GM23338 (cell line): Measurements from ENCODE around the gene MBOAT1. TPM values are rescaled to one million over a fixed set of nuclear protein-coding genes. Genes with fewer than 3 reads are reported as not detected.

ENCODE experiments used
- ATAC-seq: fragments of 200-7000 bp; cut with Tn5 transposase; 3 replicates; pipeline ENCODE4 v1.9.1; 2020
- DNase-seq: peaks from one replicate; pipeline ENCODE4 v3.0.0-alpha.2; 2015; ENCODE audit warnings: low spot score
- H2AFZ ChIP-seq: fragments of 200-600 bp; sonication (generic); 2 replicates; pipeline ENCODE4 v1.8.0; 2016; ENCODE audit warnings: antibody characterized with exemption, mild to moderate bottlenecking, moderate library complexity
- H3F3A ChIP-seq: fragments of 200-600 bp; sonication (generic); replicated peaks from 2 replicates; pipeline ENCODE4 v1.8.0; 2017; ENCODE audit warnings: antibody characterized with exemption, mixed run types, low read depth
- H3K27ac ChIP-seq: fragments of 200-600 bp; sonication (generic); 2 replicates; pipeline ENCODE4 v1.6.1; 2016; ENCODE audit warnings: low read depth
- H3K27me3 ChIP-seq: fragments of 200-600 bp; sonication (generic); 2 replicates; pipeline ENCODE4 v1.8.0; 2016; ENCODE audit warnings: mild to moderate bottlenecking, mixed run types, moderate library complexity; ENCODE audit not compliant: insufficient read depth
- H3K36me3 ChIP-seq: fragments of 200-600 bp; sonication (generic); 2 replicates; pipeline ENCODE4 v1.8.0; 2016; ENCODE audit warnings: mild to moderate bottlenecking; ENCODE audit not compliant: insufficient read depth
- H3K4me1 ChIP-seq: fragments of 200-600 bp; sonication (generic); 2 replicates; pipeline ENCODE4 v1.8.0; 2016; ENCODE audit warnings: mild to moderate bottlenecking, moderate library complexity; ENCODE audit not compliant: insufficient read depth
- H3K4me2 ChIP-seq: fragments of 200-600 bp; sonication (generic); 2 replicates; pipeline ENCODE4 v1.7.1; 2017; ENCODE audit warnings: mixed run types
- H3K4me3 ChIP-seq: fragments of 200-600 bp; sonication (generic); 2 replicates; pipeline ENCODE4 v1.6.1; 2016; ENCODE audit warnings: mixed run types
- H3K79me2 ChIP-seq: fragments of 200-600 bp; sonication (generic); replicated peaks from 2 replicates; pipeline ENCODE4 v1.8.0; 2017; ENCODE audit warnings: mild to moderate bottlenecking; ENCODE audit not compliant: insufficient read depth
- H3K9me2 ChIP-seq: fragments of 200-600 bp; sonication (generic); 2 replicates; pipeline ENCODE4 v1.8.0; 2017; ENCODE audit not compliant: insufficient read depth
- H4K20me1 ChIP-seq: fragments of 200-600 bp; sonication (generic); replicated peaks from 2 replicates; pipeline ENCODE4 v1.8.0; 2017; ENCODE audit warnings: mild to moderate bottlenecking; ENCODE audit not compliant: insufficient read depth
- H3K27ac Mint-ChIP-seq: 2 replicates; pipeline ENCODE4 v1.8.0; 2020; ENCODE audit warnings: inconsistent platforms, mild to moderate bottlenecking, moderate library complexity, mixed read lengths
- H3K27me3 Mint-ChIP-seq: 3 replicates; pipeline ENCODE4 v1.8.0; 2022; ENCODE audit warnings: low read depth, mild to moderate bottlenecking, moderate library complexity, mixed read lengths, inconsistent platforms; ENCODE audit not compliant: insufficient read depth, poor library complexity
- H3K36me3 Mint-ChIP-seq: 3 replicates; pipeline ENCODE4 v1.8.0; 2021; ENCODE audit warnings: low read depth, mild to moderate bottlenecking, inconsistent platforms, moderate library complexity, mixed read lengths
- H3K4me1 Mint-ChIP-seq: 3 replicates; pipeline ENCODE4 v1.8.0; 2020; ENCODE audit warnings: mild to moderate bottlenecking, inconsistent platforms, mixed read lengths
- H3K4me3 Mint-ChIP-seq: 3 replicates; pipeline ENCODE4 v1.8.0; 2021; ENCODE audit warnings: moderate library complexity, mild to moderate bottlenecking, inconsistent platforms, mixed read lengths
- H3K9me3 Mint-ChIP-seq: 3 replicates; pipeline ENCODE4 v1.8.0; 2020; ENCODE audit warnings: moderate library complexity, mild to moderate bottlenecking, inconsistent platforms, mixed read lengths
- EZH2 ChIP-seq: fragments of 200-600 bp; sonication (generic); IDR thresholded peaks from one replicate; pipeline ENCODE4 v1.8.0; 2017; ENCODE audit warnings: antibody characterized with exemption, mild to moderate bottlenecking, low read depth; ENCODE audit not compliant: unreplicated experiment
- JUNB ChIP-seq: IDR thresholded peaks from one replicate; pipeline ENCODE4 v1.6.1; 2016; ENCODE audit warnings: antibody characterized with exemption; ENCODE audit not compliant: unreplicated experiment
- NANOG ChIP-seq: IDR thresholded peaks from 2 replicates; pipeline ENCODE4 v1.6.1; 2016; ENCODE audit warnings: antibody characterized with exemption, borderline replicate concordance
- POLR2AphosphoS5 ChIP-seq: IDR thresholded peaks from 2 replicates; pipeline ENCODE4 v1.6.1; 2016; ENCODE audit warnings: antibody characterized with exemption, low read depth
- STAT1 ChIP-seq: IDR thresholded peaks from one replicate; pipeline ENCODE4 v1.6.1; 2016; ENCODE audit warnings: antibody characterized with exemption; ENCODE audit not compliant: unreplicated experiment
- ZNF331 ChIP-seq: fragments of 250-450 bp; sonication (Bioruptor Pico); IDR thresholded peaks from 2 replicates; pipeline ENCODE4 v1.5.0; 2020; ENCODE audit warnings: low read depth, mild to moderate bottlenecking, moderate library complexity
- polyA plus RNA-seq: library from polyadenylated mRNA; unstranded; fragments of >200 nt; fragmentation: Nextera tagmentation; extraction: Ambion mirVana; gene quantifications from 2 replicates; pipeline ENCODE4 v1.2.1, GENCODE V29; 2016
- total RNA-seq: library from RNA; depleted of rRNA; stranded (reverse); fragments of >200 nt; shearing (Covaris generic); gene quantifications from 2 replicates; pipeline ENCODE4 v1.2.3, GENCODE V29; 2014
- TF ChIP-seq, protein P1 (sequence below): IDR thresholded peaks from one replicate; pipeline ENCODE4 v1.6.1; 2018; ENCODE audit warnings: antibody characterized with exemption; ENCODE audit not compliant: unreplicated experiment
- TF ChIP-seq, protein P2 (sequence below): IDR thresholded peaks from 2 replicates; pipeline ENCODE4 v1.6.1; 2016; ENCODE audit warnings: antibody characterized with exemption
- TF ChIP-seq, protein P3 (sequence below), 2 experiments: fragments of 200-600 bp in 1 of 2; sonication (generic) in 1 of 2; conservative IDR thresholded peaks; 2 replicates each; pipeline versions ENCODE4 v1.5.1 to v1.6.1; 2016 to 2017; ENCODE audit warnings: antibody characterized with exemption in 2 of 2, low read depth in 2 of 2, mild to moderate bottlenecking in 2 of 2, moderate library complexity in 1 of 2
- TF ChIP-seq, protein P4 (sequence below): fragments of 250-450 bp; sonication (Bioruptor Pico); IDR thresholded peaks from 2 replicates; pipeline ENCODE4 v1.5.0; 2020; ENCODE audit warnings: mild to moderate bottlenecking, moderate library complexity

The MBOAT1 gene
- total and polyA plus RNA-seq, 2 experiments from 2014 or later, result 3.8 to 18.6 TPM

DNA sequence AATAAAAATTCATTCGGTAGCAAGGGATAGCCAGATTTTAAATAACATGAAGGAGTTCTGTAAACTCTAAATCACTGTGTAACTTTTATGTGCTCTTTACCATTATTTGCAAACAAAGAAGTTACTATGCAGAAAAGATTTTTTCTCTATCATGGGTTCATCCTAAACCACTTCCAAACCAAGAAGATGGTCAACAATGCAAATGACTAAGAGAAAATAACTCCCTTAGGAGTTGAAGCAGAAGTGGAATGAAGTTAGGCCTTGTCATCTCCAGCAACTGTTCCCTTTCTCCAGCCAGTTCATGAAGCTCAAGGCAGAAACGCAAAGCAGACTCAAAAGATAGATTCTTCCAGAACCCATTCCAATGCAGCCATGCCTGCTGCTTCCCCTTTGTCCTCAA, 66.0 kb downstream of the MBOAT1 start (continued):
- TF ChIP-seq, protein P1, sequence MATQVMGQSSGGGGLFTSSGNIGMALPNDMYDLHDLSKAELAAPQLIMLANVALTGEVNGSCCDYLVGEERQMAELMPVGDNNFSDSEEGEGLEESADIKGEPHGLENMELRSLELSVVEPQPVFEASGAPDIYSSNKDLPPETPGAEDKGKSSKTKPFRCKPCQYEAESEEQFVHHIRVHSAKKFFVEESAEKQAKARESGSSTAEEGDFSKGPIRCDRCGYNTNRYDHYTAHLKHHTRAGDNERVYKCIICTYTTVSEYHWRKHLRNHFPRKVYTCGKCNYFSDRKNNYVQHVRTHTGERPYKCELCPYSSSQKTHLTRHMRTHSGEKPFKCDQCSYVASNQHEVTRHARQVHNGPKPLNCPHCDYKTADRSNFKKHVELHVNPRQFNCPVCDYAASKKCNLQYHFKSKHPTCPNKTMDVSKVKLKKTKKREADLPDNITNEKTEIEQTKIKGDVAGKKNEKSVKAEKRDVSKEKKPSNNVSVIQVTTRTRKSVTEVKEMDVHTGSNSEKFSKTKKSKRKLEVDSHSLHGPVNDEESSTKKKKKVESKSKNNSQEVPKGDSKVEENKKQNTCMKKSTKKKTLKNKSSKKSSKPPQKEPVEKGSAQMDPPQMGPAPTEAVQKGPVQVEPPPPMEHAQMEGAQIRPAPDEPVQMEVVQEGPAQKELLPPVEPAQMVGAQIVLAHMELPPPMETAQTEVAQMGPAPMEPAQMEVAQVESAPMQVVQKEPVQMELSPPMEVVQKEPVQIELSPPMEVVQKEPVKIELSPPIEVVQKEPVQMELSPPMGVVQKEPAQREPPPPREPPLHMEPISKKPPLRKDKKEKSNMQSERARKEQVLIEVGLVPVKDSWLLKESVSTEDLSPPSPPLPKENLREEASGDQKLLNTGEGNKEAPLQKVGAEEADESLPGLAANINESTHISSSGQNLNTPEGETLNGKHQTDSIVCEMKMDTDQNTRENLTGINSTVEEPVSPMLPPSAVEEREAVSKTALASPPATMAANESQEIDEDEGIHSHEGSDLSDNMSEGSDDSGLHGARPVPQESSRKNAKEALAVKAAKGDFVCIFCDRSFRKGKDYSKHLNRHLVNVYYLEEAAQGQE, result no peak

DNA sequence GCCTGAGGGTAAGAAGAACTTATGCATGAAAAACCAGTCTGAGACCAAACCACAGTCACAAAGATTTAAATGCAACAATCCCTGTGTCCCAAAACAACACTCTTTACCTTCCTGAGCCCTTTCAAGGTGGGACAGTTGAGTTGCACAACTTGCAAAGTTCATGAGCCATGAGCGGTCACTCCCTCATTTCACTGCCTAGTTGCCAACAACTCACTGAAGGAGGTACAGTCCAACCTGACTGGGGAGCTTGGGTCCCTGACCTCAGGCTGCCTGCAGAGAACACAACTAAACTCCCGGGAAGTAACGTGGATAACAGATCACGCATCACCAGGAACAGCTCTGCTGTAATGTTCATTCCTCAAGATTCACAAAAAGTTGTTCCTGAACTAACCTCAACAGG, 69.4 kb downstream of the MBOAT1 start:
- no peak for ATAC-seq
- Histone ChIP-seq H2AFZ (no peak overlapping the region), H3K4me2 (no peak overlapping the region), H3K9me2 (0 out of 2 replicates have a peak, but pooled peaks cover 4% of the 10 kb centered on the region), H3K79me2 (no peaks in the 10 kb centered on the region), H3K4me3 (no peak overlapping the region), H3K27ac (no peak overlapping the region), H4K20me1 (no peaks in the 10 kb centered on the region), H3K27me3 (no peaks in the 10 kb centered on the region), H3F3A (no peaks in the 10 kb centered on the region), H3K4me1 (no peaks in the 10 kb centered on the region), H3K36me3 (no peaks in the 10 kb centered on the region)
- Mint-ChIP-seq H3K4me3 (no peak overlapping the region), H3K4me1 (peaks cover 5% of the 10 kb centered on the region; the same call in 2 of the 3 replicates), H3K36me3 (peaks cover 9% of the 10 kb centered on the region; the same call in 1 of the 3 replicates), H3K27ac (no peak overlapping the region), H3K9me3 (no peaks in the 10 kb centered on the region), H3K27me3 (no peaks in the 10 kb centered on the region)
- no peak for DNase-seq
- TF ChIP-seq, protein P2, sequence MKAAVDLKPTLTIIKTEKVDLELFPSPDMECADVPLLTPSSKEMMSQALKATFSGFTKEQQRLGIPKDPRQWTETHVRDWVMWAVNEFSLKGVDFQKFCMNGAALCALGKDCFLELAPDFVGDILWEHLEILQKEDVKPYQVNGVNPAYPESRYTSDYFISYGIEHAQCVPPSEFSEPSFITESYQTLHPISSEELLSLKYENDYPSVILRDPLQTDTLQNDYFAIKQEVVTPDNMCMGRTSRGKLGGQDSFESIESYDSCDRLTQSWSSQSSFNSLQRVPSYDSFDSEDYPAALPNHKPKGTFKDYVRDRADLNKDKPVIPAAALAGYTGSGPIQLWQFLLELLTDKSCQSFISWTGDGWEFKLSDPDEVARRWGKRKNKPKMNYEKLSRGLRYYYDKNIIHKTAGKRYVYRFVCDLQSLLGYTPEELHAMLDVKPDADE, result no peak
- no peak for TF ChIP-seq STAT1
- TF ChIP-seq ZNF331 (CRISPR knock-in tag), result no peak
- TF ChIP-seq EZH2, result no peak
- no peak for TF ChIP-seq JUNB
- TF ChIP-seq, protein P3, sequence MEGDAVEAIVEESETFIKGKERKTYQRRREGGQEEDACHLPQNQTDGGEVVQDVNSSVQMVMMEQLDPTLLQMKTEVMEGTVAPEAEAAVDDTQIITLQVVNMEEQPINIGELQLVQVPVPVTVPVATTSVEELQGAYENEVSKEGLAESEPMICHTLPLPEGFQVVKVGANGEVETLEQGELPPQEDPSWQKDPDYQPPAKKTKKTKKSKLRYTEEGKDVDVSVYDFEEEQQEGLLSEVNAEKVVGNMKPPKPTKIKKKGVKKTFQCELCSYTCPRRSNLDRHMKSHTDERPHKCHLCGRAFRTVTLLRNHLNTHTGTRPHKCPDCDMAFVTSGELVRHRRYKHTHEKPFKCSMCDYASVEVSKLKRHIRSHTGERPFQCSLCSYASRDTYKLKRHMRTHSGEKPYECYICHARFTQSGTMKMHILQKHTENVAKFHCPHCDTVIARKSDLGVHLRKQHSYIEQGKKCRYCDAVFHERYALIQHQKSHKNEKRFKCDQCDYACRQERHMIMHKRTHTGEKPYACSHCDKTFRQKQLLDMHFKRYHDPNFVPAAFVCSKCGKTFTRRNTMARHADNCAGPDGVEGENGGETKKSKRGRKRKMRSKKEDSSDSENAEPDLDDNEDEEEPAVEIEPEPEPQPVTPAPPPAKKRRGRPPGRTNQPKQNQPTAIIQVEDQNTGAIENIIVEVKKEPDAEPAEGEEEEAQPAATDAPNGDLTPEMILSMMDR (conservative IDR thresholded peaks at IDR 0.05; ENCODE audit: low read depth in 2 of 2), result no peak
- TF ChIP-seq, protein P4, sequence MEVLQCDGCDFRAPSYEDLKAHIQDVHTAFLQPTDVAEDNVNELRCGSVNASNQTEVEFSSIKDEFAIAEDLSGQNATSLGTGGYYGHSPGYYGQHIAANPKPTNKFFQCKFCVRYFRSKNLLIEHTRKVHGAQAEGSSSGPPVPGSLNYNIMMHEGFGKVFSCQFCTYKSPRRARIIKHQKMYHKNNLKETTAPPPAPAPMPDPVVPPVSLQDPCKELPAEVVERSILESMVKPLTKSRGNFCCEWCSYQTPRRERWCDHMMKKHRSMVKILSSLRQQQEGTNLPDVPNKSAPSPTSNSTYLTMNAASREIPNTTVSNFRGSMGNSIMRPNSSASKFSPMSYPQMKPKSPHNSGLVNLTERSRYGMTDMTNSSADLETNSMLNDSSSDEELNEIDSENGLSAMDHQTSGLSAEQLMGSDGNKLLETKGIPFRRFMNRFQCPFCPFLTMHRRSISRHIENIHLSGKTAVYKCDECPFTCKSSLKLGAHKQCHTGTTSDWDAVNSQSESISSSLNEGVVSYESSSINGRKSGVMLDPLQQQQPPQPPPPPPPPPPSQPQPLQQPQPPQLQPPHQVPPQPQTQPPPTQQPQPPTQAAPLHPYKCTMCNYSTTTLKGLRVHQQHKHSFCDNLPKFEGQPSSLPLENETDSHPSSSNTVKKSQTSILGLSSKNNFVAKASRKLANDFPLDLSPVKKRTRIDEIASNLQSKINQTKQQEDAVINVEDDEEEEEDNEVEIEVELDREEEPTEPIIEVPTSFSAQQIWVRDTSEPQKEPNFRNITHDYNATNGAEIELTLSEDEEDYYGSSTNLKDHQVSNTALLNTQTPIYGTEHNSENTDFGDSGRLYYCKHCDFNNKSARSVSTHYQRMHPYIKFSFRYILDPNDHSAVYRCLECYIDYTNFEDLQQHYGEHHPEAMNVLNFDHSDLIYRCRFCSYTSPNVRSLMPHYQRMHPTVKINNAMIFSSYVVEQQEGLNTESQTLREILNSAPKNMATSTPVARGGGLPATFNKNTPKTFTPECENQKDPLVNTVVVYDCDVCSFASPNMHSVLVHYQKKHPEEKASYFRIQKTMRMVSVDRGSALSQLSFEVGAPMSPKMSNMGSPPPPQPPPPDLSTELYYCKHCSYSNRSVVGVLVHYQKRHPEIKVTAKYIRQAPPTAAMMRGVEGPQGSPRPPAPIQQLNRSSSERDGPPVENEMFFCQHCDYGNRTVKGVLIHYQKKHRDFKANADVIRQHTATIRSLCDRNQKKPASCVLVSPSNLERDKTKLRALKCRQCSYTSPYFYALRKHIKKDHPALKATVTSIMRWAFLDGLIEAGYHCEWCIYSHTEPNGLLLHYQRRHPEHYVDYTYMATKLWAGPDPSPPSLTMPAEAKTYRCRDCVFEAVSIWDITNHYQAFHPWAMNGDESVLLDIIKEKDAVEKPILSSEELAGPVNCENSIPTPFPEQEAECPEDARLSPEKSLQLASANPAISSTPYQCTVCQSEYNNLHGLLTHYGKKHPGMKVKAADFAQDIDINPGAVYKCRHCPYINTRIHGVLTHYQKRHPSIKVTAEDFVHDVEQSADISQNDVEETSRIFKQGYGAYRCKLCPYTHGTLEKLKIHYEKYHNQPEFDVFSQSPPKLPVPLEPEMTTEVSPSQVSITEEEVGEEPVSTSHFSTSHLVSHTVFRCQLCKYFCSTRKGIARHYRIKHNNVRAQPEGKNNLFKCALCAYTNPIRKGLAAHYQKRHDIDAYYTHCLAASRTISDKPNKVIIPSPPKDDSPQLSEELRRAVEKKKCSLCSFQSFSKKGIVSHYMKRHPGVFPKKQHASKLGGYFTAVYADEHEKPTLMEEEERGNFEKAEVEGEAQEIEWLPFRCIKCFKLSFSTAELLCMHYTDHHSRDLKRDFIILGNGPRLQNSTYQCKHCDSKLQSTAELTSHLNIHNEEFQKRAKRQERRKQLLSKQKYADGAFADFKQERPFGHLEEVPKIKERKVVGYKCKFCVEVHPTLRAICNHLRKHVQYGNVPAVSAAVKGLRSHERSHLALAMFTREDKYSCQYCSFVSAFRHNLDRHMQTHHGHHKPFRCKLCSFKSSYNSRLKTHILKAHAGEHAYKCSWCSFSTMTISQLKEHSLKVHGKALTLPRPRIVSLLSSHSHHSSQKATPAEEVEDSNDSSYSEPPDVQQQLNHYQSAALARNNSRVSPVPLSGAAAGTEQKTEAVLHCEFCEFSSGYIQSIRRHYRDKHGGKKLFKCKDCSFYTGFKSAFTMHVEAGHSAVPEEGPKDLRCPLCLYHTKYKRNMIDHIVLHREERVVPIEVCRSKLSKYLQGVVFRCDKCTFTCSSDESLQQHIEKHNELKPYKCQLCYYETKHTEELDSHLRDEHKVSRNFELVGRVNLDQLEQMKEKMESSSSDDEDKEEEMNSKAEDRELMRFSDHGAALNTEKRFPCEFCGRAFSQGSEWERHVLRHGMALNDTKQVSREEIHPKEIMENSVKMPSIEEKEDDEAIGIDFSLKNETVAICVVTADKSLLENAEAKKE (CRISPR knock-in tag), result no peak
- no peak for TF ChIP-seq NANOG
- TF ChIP-seq POLR2AphosphoS5, result no peak
